Activated gamma-delta T cell treated with anti-CD3 and anti-CD28 coated beads, Interleukin-2, amount 50 U/mL, for 16 hours (primary cell): ENCODE results near the gene PRKN.
"Not testable (repeated sequence)": the region's sequence is repeated elsewhere in the genome, so short reads cannot be mapped to it uniquely, and the experiment has no call there.

Experiments
- DNase-seq: peaks from one replicate; pipeline ENCODE4 v3.0.0-alpha.2; 2020; ENCODE audit warnings: low read depth

The PRKN gene

DNA sequence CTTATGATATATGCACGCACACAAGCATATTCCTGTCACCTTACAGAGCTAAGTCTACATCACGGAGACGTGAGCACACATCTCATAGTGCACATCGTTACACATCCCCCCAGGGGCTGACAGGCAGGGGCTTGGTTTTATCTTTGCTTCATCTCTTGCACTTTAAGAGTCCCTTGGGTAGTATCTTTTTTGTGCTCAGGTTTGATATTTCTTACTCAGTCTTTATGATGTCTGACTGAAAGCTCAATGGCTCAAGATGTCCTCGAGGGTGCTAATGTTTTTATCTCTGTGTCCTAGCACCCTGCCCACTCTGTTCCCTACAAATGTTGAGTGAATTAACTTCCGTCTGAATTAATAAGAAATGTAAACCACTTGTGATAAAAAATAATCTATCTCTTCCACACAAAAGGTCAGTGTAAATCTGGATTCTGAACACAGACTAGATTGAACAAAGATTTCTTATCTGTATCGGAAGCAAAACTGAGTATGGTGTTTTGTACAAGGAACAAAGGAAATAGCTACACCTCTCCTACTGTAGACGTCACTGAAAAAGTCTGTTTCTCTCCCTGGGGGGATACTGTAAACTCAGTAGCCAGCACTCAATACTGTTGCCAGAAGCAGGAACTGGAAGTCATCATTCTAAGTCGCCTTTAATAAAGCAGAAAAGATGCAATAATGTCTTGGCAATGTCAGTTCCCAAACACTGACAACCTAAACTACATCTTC, 195.1 kb downstream of the PRKN start:
- no peak for DNase-seq

DNA sequence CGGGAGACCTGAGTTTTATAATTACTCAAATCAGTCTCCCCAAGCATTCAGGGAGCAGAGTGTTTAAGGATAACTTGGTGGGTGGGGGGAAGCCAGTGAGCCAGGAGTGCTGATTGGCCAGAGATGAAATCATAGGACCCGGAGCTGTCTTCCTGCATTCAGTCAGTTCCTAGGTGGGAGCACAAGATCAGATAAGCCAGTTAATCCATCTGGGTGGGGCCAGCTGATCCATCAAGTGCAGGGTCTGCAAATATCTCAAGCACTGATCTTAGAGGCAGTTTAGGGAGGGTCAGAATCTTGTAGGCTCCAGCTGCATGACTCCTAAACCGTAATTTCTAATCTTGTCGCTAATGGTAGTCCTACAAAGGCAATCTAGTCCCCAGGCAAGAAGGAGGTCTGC, 196.2 kb downstream of the PRKN start:
- DNase-seq = not testable (repeated sequence)

DNA sequence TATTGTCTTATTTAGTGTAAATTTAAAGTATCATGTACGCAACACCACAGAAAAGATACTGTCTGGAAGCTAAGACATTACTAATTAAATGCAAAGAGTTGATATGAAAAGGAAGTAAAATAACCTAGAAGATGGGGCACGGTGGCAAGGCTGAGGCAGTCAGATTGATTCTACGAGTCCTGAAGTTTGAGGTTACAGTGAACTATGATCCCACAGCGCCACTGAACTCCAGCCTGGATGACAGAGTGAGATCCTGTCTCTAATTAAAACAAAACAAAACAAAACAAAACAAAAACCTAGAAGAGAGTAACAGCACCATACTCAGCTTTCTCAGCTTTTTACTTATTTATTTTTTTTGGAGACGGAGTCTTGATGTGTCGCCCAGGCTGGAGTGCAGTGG, 199.0 kb downstream of the PRKN start:
- no peak for DNase-seq

DNA sequence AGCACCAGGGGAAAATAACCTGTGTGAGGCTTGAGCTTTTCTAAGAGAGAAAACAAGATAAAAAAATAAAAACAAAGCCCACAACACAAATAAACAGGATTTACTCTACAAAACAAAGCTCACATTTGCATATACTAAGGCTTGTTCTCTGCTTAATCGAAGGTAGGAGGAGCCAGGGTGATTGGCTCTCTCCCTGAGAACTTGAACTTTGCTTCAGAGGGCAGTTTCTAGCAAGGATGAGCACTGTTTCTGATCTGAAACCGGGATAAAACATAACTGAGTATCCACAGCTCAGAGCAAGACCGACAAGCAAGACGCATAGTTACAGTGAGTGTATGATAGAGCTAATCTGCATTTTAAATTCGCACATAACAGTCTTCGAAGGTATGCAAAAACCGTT, 200.6 kb downstream of the PRKN start:
- DNase-seq = no peak

DNA sequence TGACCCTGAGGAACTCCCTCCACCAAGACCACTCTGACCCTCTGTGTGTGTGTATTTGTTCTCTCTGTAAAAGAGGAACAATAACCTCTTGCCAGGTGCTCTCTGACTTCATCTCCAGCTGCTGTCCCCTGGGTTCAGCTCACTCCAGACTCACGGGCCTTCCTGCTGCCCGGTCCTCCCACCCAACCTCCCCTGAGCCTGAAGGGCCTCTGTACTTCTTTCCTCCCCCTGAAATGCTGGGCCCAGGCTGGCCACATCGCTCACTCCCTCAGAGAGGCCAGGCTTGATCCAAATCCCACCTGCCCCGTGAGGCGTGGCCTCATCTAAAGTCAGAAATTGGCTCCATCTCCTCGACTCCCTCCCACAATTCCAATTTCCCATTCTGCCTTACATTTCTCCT, 202.4 kb downstream of the PRKN start:
- no peak for DNase-seq

DNA sequence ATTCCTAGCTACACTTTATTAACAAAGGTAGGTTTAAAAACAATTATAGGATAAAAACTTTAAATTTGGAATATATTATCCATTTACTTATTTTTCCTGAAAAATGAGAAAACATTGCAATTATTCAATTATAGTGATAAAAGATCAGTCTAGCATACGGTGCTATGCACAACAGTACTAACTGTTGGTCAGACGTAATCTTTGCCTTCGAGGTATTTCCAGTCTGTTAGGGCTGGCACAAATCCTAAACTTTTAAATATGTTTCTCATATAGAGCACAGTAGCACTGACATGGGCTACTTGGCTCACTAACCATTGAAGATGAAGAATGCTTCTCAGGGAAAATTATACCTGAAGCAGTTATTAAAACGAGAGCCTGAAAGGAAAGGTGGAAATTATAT, 214.8 kb downstream of the PRKN start:
- no peak for DNase-seq

DNA sequence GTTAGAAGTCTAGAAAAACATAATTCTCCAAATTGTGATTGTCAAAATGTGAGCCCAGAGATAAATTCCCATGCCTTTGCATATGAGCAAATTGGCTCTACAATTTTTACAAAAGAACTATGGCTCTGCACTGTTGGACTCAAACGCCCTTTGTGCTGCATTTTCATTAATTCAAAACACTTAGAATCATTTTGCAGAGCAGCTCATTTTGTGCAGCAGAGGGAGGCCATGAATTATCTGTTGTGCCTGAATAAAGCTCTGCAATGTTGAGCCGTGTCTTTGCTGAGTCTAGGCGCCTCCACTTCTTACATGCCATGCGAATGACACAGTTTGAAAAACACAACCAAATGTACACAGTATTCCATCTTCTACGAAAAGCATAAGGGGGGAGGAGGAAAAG, 230.2 kb downstream of the PRKN start:
- DNase-seq = no peak

DNA sequence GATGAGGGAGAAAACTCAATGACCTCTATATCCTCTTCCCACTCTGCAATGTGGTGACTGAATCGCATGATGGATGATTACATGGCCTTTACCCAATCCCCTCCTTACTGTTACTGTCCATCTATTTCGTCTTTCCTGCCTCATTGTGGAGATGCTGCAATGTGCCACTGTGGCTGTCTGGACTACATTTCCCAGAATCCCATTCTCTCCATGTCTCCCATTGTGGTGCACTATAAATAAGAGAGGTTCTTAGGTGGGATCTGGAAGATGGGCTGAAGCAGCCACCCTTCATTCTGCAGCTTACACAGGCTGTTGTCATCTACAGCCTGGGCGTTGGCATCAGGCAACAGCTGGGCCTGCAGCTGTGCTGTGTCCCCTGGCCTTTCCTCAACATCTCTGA, 233.6 kb downstream of the PRKN start:
- DNase-seq = no peak

DNA sequence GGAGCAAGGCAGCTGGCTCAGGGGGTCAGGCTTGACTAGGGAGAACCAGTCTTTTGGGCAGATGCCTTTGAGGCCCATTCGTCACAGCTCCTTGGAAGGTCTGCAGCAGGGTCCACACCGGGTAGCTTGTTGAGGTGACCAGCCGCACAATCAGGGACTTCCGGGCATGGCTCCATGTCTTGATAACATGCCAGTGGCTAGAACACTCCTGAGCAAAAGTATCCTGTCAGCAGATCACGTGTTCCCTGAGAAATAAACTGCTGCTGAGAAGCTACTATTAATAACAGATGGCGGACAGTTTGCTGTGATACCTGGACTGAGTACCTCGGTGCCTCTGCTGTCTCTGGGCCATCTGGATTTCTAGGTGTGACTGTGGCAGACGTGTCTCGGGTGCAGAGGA, 235.9 kb downstream of the PRKN start:
- no peak for DNase-seq

DNA sequence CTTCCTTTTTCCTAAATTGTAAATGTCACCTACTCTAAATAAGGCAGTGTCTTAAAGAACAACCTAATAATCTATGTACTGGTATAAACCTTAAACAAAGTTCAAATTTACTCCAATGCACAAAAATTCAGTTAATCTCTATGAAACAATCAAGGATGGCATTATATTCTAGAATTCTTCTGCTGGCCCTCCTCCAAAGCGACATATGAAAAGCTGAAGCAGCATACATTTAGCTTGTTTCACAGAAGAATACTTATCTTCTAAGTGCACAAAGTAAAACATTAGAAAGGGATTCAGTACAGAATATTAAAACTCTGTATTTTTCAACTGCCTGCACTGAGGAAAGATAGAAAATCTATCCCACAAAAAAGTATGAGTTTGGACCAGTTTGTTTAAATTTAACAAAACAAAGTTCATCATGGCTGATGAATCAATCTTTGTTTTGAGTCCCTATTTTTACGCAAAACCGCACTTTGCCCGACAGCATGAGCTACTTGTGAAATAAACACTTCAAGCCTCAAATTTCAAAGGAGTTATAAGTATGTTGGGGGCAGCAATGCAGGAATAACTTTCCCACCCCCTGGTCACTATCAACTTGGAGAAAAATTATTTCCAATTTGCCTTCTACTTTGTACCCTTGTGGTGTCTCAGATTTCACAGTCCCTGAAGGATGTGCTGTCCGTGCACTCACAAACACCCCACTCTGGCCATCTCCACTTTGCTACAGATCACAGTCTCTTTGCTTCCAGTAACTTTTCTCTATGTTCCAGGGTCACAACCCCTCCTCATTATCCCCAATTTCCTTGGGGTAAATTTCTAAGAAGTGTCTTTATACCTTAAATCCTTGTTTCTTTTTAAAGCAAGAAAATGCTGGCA, 238.2 kb downstream of the PRKN start:
- DNase-seq = no peak

DNA sequence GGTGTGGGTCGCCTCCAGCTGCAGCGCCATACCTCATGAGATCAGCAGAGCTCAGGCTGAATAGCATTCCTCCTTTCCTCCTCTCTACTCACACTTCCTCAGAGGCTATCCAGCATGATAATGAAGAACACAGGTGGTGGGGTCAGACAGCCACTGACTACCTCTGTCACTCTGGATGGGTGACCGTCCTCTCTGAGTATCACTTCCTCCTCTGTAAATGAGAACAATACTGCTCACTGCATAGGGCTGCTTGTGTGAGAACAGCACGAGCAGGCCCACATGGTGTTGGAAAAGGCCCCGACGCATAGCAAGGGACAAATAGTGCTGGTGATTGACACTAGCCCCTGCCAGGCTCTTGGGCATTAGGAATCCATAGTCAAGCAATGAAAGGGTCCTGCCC, 239.1 kb downstream of the PRKN start:
- DNase-seq = no peak

DNA sequence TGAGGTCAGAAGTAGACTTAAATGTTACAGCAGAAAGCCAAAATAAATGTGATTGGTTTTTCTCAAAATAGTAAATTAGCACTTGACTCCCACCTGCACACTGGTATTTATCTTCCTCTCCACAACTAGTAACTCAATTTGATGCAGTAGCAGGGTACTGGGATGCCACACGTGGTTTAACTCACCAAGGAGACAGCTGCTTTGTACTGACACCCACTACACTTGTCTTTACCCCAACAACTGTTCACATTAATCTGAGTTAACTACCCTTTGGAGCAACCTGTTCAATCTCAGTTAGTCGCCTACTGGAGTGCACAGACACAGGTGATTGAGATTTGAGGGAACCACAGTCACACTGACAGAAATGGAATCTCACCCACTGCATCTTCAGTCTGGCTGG, 242.1 kb downstream of the PRKN start:
- DNase-seq = no peak

DNA sequence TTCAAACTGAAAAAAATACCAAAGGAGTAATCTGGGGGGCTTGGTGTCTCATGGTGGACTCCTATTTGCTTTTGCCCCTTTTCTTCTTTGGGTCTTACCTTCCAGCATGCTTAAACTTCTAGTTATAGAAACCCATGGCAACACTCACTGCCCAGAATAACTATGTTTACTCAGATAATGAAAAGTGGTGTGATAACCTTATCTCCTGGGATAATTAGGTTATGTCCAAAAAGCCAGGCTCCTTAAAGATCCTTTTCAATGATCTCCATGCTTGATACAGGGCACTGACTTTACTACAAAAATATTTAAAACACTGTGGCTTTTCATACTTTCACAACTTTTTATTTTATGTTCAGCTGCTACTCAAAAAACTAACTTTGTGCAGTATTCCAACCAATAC, 245.6 kb downstream of the PRKN start:
- no peak for DNase-seq

DNA sequence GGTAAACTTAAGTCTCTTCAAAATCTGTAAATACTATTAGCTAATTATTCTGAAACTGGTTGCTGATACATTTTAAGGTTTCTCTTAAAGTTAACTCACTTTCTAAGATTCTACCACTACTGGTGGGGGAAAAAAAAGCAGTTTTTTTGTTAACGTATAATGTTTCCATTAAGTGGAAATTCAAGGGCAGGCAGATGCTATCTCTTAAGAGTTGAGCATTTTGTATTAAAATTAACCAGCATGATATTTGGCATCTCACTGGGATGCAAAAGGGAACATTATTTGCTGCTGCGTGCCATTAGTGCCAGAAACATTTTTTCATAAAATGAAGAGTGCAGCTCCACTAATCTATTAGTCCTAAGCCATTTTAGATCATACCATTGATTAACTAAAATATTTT, 246.2 kb downstream of the PRKN start:
- no peak for DNase-seq

DNA sequence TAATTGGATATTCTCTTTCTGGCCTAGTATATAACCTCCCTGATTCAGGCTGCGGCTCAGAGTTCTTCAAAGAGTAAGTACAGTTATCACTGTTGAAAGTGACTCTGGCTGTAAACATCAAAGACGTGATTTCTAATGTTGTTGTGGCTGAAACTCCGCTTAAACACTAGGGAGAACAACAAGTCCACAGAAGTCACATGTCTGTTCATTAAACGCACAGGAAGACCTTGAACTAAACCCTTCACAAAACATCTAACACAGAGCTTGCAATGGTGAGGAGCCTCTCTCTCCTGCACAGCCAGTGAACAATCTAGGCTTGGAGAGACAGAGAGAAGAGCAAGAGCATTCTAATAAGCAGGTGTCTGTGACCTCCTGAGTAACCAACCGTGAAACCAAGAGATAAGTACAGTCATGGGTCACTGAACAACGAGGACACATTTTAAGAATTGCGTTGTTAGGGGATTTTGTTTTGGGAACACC, 249.3 kb downstream of the PRKN start:
- no peak for DNase-seq

DNA sequence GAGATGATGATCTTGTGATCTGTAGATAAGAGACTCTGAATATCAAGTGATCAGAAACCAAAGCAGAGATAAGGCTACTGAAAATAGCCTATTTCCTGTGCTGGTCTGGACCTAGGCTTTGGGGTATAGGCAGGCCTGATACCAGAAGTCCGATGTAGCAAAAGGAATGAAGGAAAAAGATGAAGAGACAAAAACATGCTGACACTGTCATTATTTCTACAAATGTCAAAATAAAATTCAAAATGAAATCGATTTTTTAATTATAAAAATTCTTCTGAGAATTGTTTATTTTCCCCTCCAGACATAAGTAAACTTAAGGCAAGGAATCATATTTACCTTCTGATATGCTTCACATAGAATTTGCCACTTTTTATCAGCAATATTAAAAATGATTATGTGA, 252.8 kb downstream of the PRKN start:
- DNase-seq = no peak

DNA sequence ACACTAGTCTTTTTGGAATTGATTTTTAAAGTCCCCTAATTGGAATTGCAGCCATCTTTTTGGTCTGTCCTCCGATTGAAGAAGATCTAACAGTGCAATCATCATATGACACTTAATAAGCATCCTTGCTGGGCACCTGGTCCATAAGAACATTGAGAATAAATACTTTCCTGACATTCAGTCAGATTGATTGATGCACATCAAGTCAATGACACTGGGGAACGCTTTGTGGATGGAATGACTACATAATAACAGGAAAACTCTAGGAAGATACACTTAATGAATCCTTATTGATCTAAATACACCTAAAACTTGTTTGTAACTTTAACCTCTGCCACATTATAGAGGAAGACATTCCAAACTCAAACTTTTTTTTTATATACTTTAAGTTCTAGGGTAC, 255.7 kb downstream of the PRKN start:
- DNase-seq = no peak

DNA sequence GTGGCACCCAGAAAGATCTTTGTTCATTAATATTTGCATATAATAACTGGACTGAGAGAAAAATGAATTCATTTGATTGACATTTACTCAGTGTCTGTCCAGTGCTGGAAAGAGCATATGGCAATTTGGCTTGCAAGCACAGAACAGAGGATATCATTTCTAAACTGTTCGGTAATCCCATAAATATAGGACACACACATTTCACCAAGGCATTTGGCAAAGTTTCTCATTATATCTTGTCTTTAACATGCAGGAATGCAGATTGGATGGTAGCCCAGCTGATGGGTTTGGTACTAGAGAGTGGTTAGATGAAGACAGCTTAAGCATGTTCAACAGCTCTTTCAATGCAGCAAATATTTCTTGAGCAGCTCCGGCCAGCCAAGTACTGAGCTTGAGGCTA, 259.2 kb downstream of the PRKN start:
- no peak for DNase-seq

DNA sequence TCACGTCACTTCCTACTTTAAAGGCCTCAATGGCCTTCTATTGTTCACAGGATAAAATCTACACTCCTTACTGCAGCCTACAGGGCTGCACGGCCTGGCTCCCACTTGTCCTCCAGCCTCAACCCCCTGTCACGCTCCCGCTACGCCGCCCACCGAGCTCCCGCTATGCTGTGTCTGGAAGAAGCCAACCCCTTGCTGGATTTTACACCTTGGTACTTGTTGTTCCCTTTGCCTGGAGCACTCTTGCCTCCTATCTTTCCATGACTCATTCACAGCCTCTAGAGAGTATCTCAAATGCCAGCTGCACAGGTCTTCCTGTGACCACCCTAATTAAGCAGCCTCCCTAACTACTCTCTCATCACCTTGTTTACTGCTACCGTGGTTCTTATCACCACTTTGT, 259.9 kb downstream of the PRKN start:
- no peak for DNase-seq

DNA sequence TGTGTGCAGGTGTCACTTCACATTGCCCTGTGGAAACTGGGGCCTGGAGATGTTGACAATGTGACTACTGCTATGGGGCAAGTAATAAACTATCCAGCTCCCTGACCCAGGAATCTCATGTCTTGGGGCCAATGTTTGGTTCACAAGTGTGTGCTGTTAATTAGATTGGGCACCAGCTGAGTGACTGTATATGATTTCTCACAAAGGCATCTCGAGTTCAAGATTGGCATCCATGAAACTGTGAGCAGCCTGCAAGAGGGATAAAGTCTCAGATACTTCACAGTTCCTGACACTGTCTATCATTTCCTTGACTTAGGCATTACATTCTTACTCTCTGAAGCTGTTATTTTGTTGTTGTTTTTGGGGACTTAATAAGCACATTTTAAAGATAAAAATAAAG, 264.0 kb downstream of the PRKN start:
- no peak for DNase-seq

DNA sequence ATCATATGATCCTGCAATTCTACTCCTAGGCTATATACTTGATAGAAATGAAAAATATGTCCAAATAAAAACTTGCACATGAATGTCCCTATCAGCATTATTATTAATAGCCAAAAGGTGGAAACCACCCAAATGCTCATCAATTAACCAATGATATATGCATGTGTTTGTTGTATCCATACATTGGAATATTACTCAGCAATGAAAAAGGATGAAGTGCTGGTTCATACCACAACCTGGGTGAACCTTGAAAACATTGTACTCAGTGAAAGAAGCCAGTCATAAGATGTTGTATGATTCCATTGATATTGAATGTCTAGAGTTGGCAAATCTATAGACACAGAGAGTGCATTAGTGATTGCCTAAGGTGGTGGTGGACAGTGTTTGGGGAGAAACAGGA, 267.6 kb downstream of the PRKN start:
- DNase-seq = no peak

DNA sequence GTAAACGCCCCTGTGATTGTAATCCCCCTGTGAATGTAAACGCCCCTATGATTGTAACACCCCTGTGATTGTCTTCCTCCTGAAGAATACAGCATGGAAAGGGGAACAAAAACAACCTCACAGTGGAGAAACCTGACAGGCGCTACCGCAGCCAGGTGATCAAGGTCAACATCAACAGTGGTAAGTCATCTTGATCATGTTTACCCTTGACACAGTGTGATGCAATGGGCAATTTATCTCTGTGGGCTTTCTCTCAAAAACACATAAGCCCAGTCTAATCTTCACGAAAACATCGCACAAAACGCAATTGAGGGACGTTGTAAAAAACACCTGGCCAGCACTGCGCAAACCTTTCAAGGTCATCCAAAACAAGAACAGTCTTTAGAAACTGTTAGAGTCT, 277.2 kb downstream of the PRKN start:
- no peak for DNase-seq

DNA sequence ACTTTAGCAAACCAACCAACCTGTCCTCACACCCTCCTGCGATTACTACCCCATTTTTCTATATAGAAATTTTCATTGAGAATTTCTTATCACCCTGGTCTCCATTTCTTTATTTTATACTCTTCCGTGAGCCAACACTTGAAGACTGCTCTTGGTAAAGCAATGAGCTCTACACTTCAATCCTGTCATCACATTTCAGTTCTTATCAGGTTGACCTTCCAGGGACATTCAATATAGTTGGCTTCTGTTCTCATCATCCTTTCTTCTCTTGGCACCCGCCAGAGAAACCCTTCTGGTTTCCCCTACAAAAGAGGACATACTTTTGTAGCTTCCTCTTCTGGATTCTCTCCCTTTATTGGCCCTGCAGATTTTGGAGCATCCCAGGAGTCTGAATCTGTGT, 279.3 kb downstream of the PRKN start:
- no peak for DNase-seq

DNA sequence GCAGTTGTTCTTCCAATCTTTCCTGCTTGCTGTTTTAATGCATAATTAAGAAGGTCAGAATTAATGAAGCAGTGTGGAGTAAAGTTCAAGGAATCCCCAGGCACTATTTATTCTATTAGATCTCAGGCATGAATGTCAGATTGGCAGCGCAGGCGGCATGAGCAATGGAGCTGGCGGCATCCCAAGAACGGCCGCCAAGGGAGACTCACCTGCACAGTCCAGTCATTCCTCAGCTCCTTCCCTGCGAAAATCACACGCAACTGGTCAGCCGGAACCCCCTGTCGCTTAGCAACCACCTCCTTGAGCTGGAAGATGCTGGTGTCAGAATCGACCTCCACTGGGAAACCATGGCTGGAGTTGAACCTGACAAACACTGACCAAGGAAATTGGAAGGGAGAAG, 284.5 kb downstream of the PRKN start:
- DNase-seq = no peak
